Prostate gland (tissue), 2 donors: Measurements from ENCODE around the gene CHCHD3. TPM values are rescaled to one million over a fixed set of nuclear protein-coding genes. Genes with fewer than 3 reads are reported as not detected.

Experiments
- DNase-seq: peaks from one replicate; pipeline ENCODE4 v3.0.0-alpha.2; 2019; ENCODE audit warnings: low spot score
- H3K27ac ChIP-seq, 2 donors: fragments of 200-600 bp; sonication (generic); 2 replicates each; pipeline ENCODE4 v1.5.1; 2017 to 2019
- H3K27me3 ChIP-seq: fragments of 200-600 bp; sonication (generic); replicated peaks from 2 replicates; pipeline ENCODE4 v1.5.1; 2019; ENCODE audit not compliant: insufficient read depth
- H3K36me3 ChIP-seq, 2 donors: fragments of 200-600 bp; sonication (generic); 1 replicate in 1 of 2; 2 replicates in 1 of 2; pipeline versions ENCODE4 v1.5.1 to v1.8.1; 2017 to 2019
- H3K4me1 ChIP-seq: fragments of 200-600 bp; sonication (generic); replicated peaks from 2 replicates; pipeline ENCODE4 v1.5.1; 2019
- H3K4me3 ChIP-seq, 2 donors: fragments of 200-600 bp; sonication (generic); 2 replicates each; pipeline ENCODE4 v1.5.1; 2017 to 2019
- H3K9me3 ChIP-seq: fragments of 200-600 bp; sonication (generic); 2 replicates; pipeline ENCODE4 v1.5.1; 2017
- POLR2A ChIP-seq: fragments of 450-650 bp; IDR thresholded peaks from one replicate; pipeline ENCODE4 v1.6.1; 2016; ENCODE audit warnings: antibody characterized with exemption, mild to moderate bottlenecking
- POLR2AphosphoS5 ChIP-seq: sonication (generic); formaldehyde crosslinking; IDR thresholded peaks from one replicate; pipeline ENCODE4 v1.6.1; 2017; ENCODE audit warnings: antibody characterized with exemption
- WGBS: methylation state at CpG from one replicate; pipeline ENCODE4 v1.1.5; 2018; 5-methylcytosine and 5-hydroxymethylcytosine counted together
- intact Hi-C: fragments of 100-400 bp; cut with DNase I; formaldehyde crosslinking; loops from one replicate; pipeline ENCODE4 v1.14.2; 2022
- total RNA-seq, 2 donors: library from RNA; depleted of rRNA; stranded (reverse); fragments of >200 nt; gene quantifications; one replicate each; pipeline ENCODE4 v1.1.0, GENCODE V29; 2016
- TF ChIP-seq, protein P1 (sequence below), 4 experiments: fragments of 200-600 bp in 2 of 4; fragments of 450-650 bp in 2 of 4; sonication (generic) in 2 of 4; IDR thresholded peaks; 1 replicate in 3 of 4; 2 replicates in 1 of 4; pipeline ENCODE4 v1.5.1; 2016 to 2019; ENCODE audit warnings: antibody characterized with exemption in 4 of 4, mild to moderate bottlenecking in 2 of 4, moderate library complexity in 2 of 4

Gene CHCHD3
- total RNA-seq, 2 donors from 2014 or later, result 33.2 to 40.9 TPM

DNA sequence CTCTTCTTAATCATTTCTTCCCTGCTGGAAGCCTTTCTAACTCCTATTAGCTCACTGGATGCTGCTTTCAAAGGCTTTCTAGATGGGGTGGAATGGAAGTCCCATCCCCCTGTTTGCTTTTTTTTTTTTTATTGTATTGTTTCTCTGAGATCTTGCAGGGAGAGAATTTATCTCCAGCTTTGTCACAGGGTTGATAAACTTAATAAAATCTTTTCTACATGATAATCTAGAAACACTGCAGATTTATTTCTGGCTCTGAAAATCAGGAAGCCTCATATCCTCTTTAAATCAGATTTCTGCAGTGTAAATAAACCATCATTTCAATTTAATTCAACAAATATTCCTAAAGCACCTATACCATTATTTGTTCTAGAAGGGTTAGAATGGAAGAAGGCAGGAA lies 37.2 kb upstream of the CHCHD3 start:
- intact Hi-C loops, result no loop called here
- H3K36me3 ChIP-seq, result no peaks in the 10 kb centered on the region
- no peaks in the 10 kb centered on the region for H3K9me3 ChIP-seq
- H3K27me3 ChIP-seq, result no peaks in the 10 kb centered on the region
- no peak for TF ChIP-seq POLR2A
- TF ChIP-seq POLR2AphosphoS5, result no peak
- TF ChIP-seq, protein P1, sequence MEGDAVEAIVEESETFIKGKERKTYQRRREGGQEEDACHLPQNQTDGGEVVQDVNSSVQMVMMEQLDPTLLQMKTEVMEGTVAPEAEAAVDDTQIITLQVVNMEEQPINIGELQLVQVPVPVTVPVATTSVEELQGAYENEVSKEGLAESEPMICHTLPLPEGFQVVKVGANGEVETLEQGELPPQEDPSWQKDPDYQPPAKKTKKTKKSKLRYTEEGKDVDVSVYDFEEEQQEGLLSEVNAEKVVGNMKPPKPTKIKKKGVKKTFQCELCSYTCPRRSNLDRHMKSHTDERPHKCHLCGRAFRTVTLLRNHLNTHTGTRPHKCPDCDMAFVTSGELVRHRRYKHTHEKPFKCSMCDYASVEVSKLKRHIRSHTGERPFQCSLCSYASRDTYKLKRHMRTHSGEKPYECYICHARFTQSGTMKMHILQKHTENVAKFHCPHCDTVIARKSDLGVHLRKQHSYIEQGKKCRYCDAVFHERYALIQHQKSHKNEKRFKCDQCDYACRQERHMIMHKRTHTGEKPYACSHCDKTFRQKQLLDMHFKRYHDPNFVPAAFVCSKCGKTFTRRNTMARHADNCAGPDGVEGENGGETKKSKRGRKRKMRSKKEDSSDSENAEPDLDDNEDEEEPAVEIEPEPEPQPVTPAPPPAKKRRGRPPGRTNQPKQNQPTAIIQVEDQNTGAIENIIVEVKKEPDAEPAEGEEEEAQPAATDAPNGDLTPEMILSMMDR (IDR thresholded peaks at IDR 0.05), result no peak
- DNase-seq, result no peak
- no peak overlapping the region for H3K4me3 ChIP-seq
- H3K4me1 ChIP-seq, result no peaks in the 10 kb centered on the region
- H3K27ac ChIP-seq, result no peak overlapping the region

DNA sequence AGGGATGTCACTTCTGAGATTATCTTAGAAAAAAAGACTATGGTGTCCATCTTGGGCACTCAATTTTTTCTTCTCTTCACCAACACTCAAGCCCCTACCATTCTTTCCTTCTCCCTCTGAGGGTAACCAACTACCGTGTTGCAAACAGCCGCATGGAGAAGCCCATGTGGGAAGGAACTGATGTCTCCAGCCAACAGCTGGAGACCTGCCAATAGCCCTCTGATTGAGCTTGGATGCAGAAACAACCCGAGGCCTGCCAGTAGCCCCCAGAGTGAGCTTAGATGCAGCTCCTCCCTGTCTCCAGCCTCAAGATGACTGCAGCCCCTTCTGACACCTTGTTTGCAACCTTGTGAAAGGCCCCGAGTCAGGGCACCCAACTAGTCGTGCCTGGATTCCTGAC lies 36.4 kb upstream of the CHCHD3 start:
- Histone ChIP-seq H3K9me3 (no peaks in the 10 kb centered on the region), H3K4me3 (no peak overlapping the region), H3K27ac (no peak overlapping the region), H3K4me1 (no peaks in the 10 kb centered on the region), H3K27me3 (no peaks in the 10 kb centered on the region), H3K36me3 (no peaks in the 10 kb centered on the region)
- no peak for TF ChIP-seq POLR2A
- TF ChIP-seq, protein P1 (IDR thresholded peaks at IDR 0.05), result no peak
- no peak for TF ChIP-seq POLR2AphosphoS5
- DNase-seq, result no peak
- WGBS, result 69% methylated on average over 5 of the region's 5 CpGs
- intact Hi-C loops, result no loop called here

GRCh38 chr7:133117452-133117851 lies 35.6 kb upstream of the CHCHD3 start:
- intact Hi-C loops, result no loop called here
- Histone ChIP-seq H3K9me3 (no peaks in the 10 kb centered on the region), H3K4me3 (no peak overlapping the region), H3K36me3 (no peaks in the 10 kb centered on the region), H3K4me1 (no peaks in the 10 kb centered on the region), H3K27me3 (no peaks in the 10 kb centered on the region), H3K27ac (no peak overlapping the region)
- TF ChIP-seq, protein P1 (IDR thresholded peaks at IDR 0.05), result no peak
- TF ChIP-seq POLR2A, result no peak
- no peak for TF ChIP-seq POLR2AphosphoS5
- no peak for DNase-seq
- 70% methylated on average over 5 of the region's 5 CpGs for WGBS

DNA sequence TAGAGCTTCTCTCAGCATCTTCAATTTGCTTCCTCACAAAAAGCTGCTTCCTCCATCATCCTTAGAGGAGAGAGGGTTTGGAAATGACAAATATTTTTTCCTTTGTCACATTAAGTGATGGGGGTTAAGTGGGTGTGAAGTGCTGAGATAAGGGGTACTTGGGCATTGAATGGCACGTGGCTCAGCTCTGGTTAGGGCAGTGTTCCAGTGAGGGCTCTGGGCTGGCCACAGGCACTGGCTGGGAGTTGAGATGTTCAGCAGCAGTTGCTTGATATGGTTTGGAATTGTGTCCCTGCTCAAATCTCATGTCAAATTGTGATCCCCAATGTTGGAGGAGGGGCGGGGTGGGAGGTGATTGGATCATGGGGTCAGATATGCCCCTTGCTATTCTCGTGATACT lies 33.7 kb upstream of the CHCHD3 start:
- no peak for TF ChIP-seq POLR2A
- no peak for TF ChIP-seq POLR2AphosphoS5
- TF ChIP-seq, protein P1 (IDR thresholded peaks at IDR 0.05), result no peak
- intact Hi-C loops, result no loop called here
- H3K9me3 ChIP-seq, result no peaks in the 10 kb centered on the region
- 65% methylated on average over 3 of the region's 3 CpGs for WGBS
- no peak overlapping the region for H3K4me3 ChIP-seq
- H3K27ac ChIP-seq, result no peak overlapping the region
- DNase-seq, result no peak
- H3K4me1 ChIP-seq, result no peaks in the 10 kb centered on the region
- H3K27me3 ChIP-seq, result no peaks in the 10 kb centered on the region
- no peaks in the 10 kb centered on the region for H3K36me3 ChIP-seq

- no peak for TF ChIP-seq POLR2A
- no peak for TF ChIP-seq POLR2AphosphoS5
- TF ChIP-seq, protein P1 (IDR thresholded peaks at IDR 0.05), result no peak
- Histone ChIP-seq H3K27ac (no peak overlapping the region), H3K27me3 (no peaks in the 10 kb centered on the region), H3K4me3 (no peak overlapping the region), H3K9me3 (no peaks in the 10 kb centered on the region), H3K4me1 (no peaks in the 10 kb centered on the region), H3K36me3 (no peaks in the 10 kb centered on the region)
- WGBS, result 72% methylated on average over 1 of the region's 1 CpG
- intact Hi-C loops, result no loop called here
- no peak for DNase-seq
Observed at GRCh38 chr7:133114519-133114918, 32.6 kb upstream of the CHCHD3 start.
